Right lobe of liver (tissue), 6 donors: ENCODE results near the gene KBTBD6. TPM values are rescaled to one million over a fixed set of nuclear protein-coding genes. Genes with fewer than 3 reads are reported as not detected.

ENCODE experiments used
- ATAC-seq, 4 donors: fragments of 200-7000 bp; cut with Tn5 transposase; one replicate each; pipeline ENCODE4 v1.9.1; 2020; ENCODE audit warnings: mild to moderate bottlenecking in 4 of 4, moderate library complexity in 4 of 4
- DNase-seq, 3 donors: peaks; one replicate each; pipeline ENCODE4 v3.0.0-alpha.2; 2020
- H3K27ac ChIP-seq, 3 donors: fragments of 200-600 bp; one replicate each; pipeline ENCODE4 v1.8.0; 2022
- H3K27me3 ChIP-seq, 2 donors: fragments of 200-600 bp; one replicate each; pipeline ENCODE4 v1.8.0; 2022
- H3K36me3 ChIP-seq, 4 donors: fragments of 200-600 bp; sonication (generic) in 1 of 4; one replicate each; pipeline versions ENCODE4 v1.5.1 to v1.8.0; 2017 to 2022; ENCODE audit warnings: control low read depth in 1 of 4
- H3K4me1 ChIP-seq, 4 donors: fragments of 200-600 bp; sonication (generic) in 1 of 4; one replicate each; pipeline versions ENCODE4 v1.5.1 to v1.8.0; 2017 to 2022; ENCODE audit warnings: control low read depth in 1 of 4
- H3K4me3 ChIP-seq, 3 donors: fragments of 200-600 bp; one replicate each; pipeline ENCODE4 v1.8.0; 2022
- H3K9me3 ChIP-seq, 4 donors: fragments of 200-600 bp; sonication (generic) in 1 of 4; one replicate each; pipeline versions ENCODE4 v1.5.1 to v1.8.0; 2017 to 2022; ENCODE audit warnings: control low read depth in 1 of 4
- CTCF ChIP-seq, 4 donors: fragments of 200-600 bp in 3 of 4; fragments of 450-650 bp in 1 of 4; IDR thresholded peaks; one replicate each; pipeline versions ENCODE4 v1.5.1 to v1.8.0; 2016 to 2022; ENCODE audit warnings: antibody characterized with exemption in 4 of 4, mild to moderate bottlenecking in 2 of 4
- POLR2A ChIP-seq: fragments of 450-650 bp; IDR thresholded peaks from one replicate; pipeline ENCODE4 v1.6.1; 2017; ENCODE audit warnings: antibody characterized with exemption, mild to moderate bottlenecking
- WGBS: methylation state at CpG from one replicate; pipeline ENCODE4 v1.1.6; 2018; ENCODE audit warnings: low coverage, low lambda C conversion rate; ENCODE audit not compliant: insufficient coverage; ENCODE audit errors: missing lambda C conversion rate; 5-methylcytosine and 5-hydroxymethylcytosine counted together
- intact Hi-C, 2 donors: fragments of 100-400 bp; cut with DNase I; formaldehyde crosslinking; loops; one replicate each; pipeline versions ENCODE4 v1.11.2 to v1.14.1; 2022
- microRNA counts: library from miRNA; unstranded; fragments of <30 nt; microRNA quantifications from one replicate; lab custom pipeline; 2016
- microRNA-seq, 2 donors: library from miRNA; unstranded; fragments of <30 nt; microRNA quantifications; one replicate each; pipeline ENCODE4, GENCODE V29; 2019 to 2020
- small RNA-seq, 2 experiments: library from RNA; depleted of rRNA; stranded (forward); fragments of <200 nt; gene quantifications; one replicate each; pipeline ENCODE3, GENCODE V24; 2016
- total RNA-seq, 6 experiments: library from RNA; depleted of rRNA in 2 of 6; stranded (reverse); fragments of >200 nt in 2 of 6; fragmentation: NEBNext Ultra II Directional in 3 of 6; extraction: Animal tissue kit (Norgen Biotek cat#: 25700) in 3 of 6; gene quantifications; one replicate each; pipeline versions ENCODE4 v1.1.0 to v1.2.4, GENCODE V29; 2016 to 2023
- donor health status: DM: no; HTN: yes; CAD: no.
- donor health status: DM: no; HTN: no; CAD: no.
- donor health status: DM: no; HTN: no; CAD: no.
- donor health status: DM: no; HTN: yes; CAD: no.
- donor health status: DM: no; HTN: yes; CAD: no.

KBTBD6 gene
- total RNA-seq, 6 experiments from 2014 or later, result 2.3 to 4.7 (median 3.7) TPM

GRCh38 chr13:41085961-41086585 is 46.5 kb downstream of the KBTBD6 start:
- H3K27ac ChIP-seq, result no peak overlapping the region
- intact Hi-C loops, result no loop called here
- no peak for TF ChIP-seq CTCF (IDR thresholded peaks at IDR 0.05)
- TF ChIP-seq POLR2A, result no peak

GRCh38 chr13:41079725-41080124 is 52.9 kb downstream of the KBTBD6 start:
- 100% methylated on average over 4 of the region's 4 CpGs for WGBS
- H3K4me3 ChIP-seq, result no peak overlapping the region
- H3K27ac ChIP-seq, result no peak overlapping the region
- ATAC-seq, result no peak
- H3K27me3 ChIP-seq, result no peaks in the 10 kb centered on the region
- no peak for DNase-seq
- no peaks in the 10 kb centered on the region for H3K9me3 ChIP-seq
- intact Hi-C loops, result loop anchor here (10.0 kb wide), 1 partner anchor 145 kb away; no protein-coding TSS in a partner anchor
- H3K36me3 ChIP-seq, result peaks cover 0 to 37% (median 15%) of the 10 kb centered on the region in 4 donors
- TF ChIP-seq POLR2A, result no peak
- no peak for TF ChIP-seq CTCF (IDR thresholded peaks at IDR 0.05)
- no peaks in the 10 kb centered on the region for H3K4me1 ChIP-seq

More at GRCh38 chr13:41085961-41086585, 46.5 kb downstream of the KBTBD6 start:
- Histone ChIP-seq H3K36me3 (peaks cover 0 to 12% (median 1%) of the 10 kb centered on the region in 4 donors), H3K27me3 (no peaks in the 10 kb centered on the region), H3K4me1 (no peaks in the 10 kb centered on the region), H3K4me3 (no peak overlapping the region), H3K9me3 (no peaks in the 10 kb centered on the region)
- WGBS, result 66% methylated on average over 2 of the region's 2 CpGs
- ATAC-seq (no peak), DNase-seq (no peak)

MicroRNA genes within 50 kb of the gene (microRNA counts, 767-probe panel; counts per million panel counts)
- microRNA hsa-miR-3168 (lab: Ali Mortazavi, UCI), result 237 counts per million

Small RNA genes within 50 kb of the gene (microRNA-seq; reads per million reads assigned to microRNA genes)
- gene MIR3168, result 0 reads per million in 2 donors

Small RNA genes within 50 kb of the gene (small RNA-seq; reads per million reads assigned to genes)
- gene MIR3168, result 0.19 to 1.2 reads per million in 2 experiments
- gene RN7SL597P, result 0 to 0.13 reads per million in 2 experiments

Other genes starting within 250 kb of the KBTBD6 start
- gene ELF1, start 113.5 kb downstream of the KBTBD6 start, total RNA-seq, result 10 to 100 TPM; 24.1 to 35.4 (median 31.0) TPM
- gene WBP4, start 71.3 kb downstream of the KBTBD6 start, total RNA-seq, result 1 to 10 TPM; 3.8 to 6.9 (median 4.6) TPM
- 1 to 10 TPM; 3.0 to 6.7 (median 5.5) TPM for gene KBTBD7, start 61.8 kb upstream of the KBTBD6 start, total RNA-seq
- gene MTRF1, start 130.8 kb upstream of the KBTBD6 start, total RNA-seq, result 10 to 100 TPM in 1 of 6 experiments, 1 to 10 TPM in 5; 6.0 to 10.5 (median 7.4) TPM
- 1 to 10 TPM; 5.0 to 9.9 (median 7.6) TPM for gene NAA16, start 178.5 kb upstream of the KBTBD6 start, total RNA-seq